Ascending aorta (tissue), 2 donors: ENCODE results near the gene PRKAG2. TPM values are rescaled to one million over a fixed set of nuclear protein-coding genes. Genes with fewer than 3 reads are reported as not detected.

ENCODE experiments used
- DNase-seq, 2 donors: peaks; one replicate each; pipeline ENCODE4 v3.0.0-alpha.2; 2019; ENCODE audit warnings: low spot score in 2 of 2
- H3K27ac ChIP-seq, 2 donors: fragments of 200-600 bp; sonication (generic); one replicate each; pipeline ENCODE4 v1.5.1; 2016 to 2017; ENCODE audit warnings: mild to moderate bottlenecking in 1 of 2
- H3K27me3 ChIP-seq: fragments of 200-600 bp; sonication (generic); one replicate; pipeline ENCODE4 v1.5.1; 2017
- H3K36me3 ChIP-seq, 2 donors: fragments of 200-600 bp; sonication (generic); one replicate each; pipeline ENCODE4 v1.5.1; 2016
- H3K4me1 ChIP-seq, 2 donors: fragments of 200-600 bp; sonication (generic); one replicate each; pipeline ENCODE4 v1.5.1; 2016 to 2017; ENCODE audit warnings: mild to moderate bottlenecking in 1 of 2
- H3K4me3 ChIP-seq, 2 donors: fragments of 200-600 bp; sonication (generic); one replicate each; pipeline ENCODE4 v1.5.1; 2016 to 2017; ENCODE audit warnings: mild to moderate bottlenecking in 1 of 2
- H3K9me3 ChIP-seq, 2 donors: fragments of 200-600 bp; sonication (generic); one replicate each; pipeline ENCODE4 v1.5.1; 2016
- intact Hi-C: fragments of 100-400 bp; cut with DNase I; formaldehyde crosslinking; loops from one replicate; pipeline ENCODE4 v1.15.1; 2023
- total RNA-seq: library from RNA; depleted of rRNA; stranded (reverse); fragments of >200 nt; gene quantifications from one replicate; pipeline ENCODE4 v1.1.0, GENCODE V29; 2016
- TF ChIP-seq, protein P1 (sequence below), 3 experiments: fragments of 200-600 bp in 2 of 3; fragments of 450-650 bp in 1 of 3; sonication (generic) in 2 of 3; IDR thresholded peaks; one replicate each; pipeline ENCODE4 v1.5.1; 2016 to 2019; ENCODE audit warnings: antibody characterized with exemption in 3 of 3, mild to moderate bottlenecking in 1 of 3, moderate library complexity in 1 of 3

The PRKAG2 gene
- total RNA-seq, 1 donor from 2014 or later = 26.7 TPM

DNA sequence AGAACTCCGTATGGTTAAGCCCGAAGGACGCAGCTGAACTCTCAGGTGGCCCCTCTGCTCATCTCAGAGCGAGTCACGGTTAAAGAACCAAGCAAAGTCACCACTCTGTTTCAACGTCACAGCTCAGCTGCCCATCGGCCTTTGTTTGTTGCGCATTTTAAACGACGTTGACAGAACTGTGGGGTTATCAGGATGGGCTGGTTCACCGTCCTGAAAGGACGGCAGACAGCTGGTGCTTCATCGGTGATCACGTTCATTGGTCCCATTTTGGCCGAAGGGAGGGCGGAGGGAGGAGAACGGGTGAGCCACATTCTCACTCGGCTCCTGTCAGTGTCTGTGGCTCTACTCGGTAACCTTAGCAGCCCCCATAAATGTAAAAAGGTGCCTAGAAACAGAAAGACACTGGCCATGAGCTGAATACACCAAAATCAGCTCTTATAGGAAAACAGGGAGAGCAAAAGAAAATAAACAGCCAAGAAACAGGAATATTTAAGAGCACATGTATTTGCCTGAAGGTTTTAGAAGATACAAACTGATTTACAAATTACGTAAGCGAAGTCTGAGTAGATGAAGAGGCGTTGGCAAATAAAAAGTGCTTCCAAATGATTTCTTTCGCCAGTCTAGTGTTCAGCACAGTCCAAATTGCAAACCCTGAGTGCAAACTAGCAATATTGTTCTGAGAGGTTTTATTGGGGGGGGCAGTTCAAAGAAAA, 8.4 kb downstream of the PRKAG2 start:
- no peak for DNase-seq
- TF ChIP-seq, protein P1, sequence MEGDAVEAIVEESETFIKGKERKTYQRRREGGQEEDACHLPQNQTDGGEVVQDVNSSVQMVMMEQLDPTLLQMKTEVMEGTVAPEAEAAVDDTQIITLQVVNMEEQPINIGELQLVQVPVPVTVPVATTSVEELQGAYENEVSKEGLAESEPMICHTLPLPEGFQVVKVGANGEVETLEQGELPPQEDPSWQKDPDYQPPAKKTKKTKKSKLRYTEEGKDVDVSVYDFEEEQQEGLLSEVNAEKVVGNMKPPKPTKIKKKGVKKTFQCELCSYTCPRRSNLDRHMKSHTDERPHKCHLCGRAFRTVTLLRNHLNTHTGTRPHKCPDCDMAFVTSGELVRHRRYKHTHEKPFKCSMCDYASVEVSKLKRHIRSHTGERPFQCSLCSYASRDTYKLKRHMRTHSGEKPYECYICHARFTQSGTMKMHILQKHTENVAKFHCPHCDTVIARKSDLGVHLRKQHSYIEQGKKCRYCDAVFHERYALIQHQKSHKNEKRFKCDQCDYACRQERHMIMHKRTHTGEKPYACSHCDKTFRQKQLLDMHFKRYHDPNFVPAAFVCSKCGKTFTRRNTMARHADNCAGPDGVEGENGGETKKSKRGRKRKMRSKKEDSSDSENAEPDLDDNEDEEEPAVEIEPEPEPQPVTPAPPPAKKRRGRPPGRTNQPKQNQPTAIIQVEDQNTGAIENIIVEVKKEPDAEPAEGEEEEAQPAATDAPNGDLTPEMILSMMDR (IDR thresholded peaks at IDR 0.05) = no peak
- H3K27ac ChIP-seq = peak overlapping the region; percentile 53 to 71

DNA sequence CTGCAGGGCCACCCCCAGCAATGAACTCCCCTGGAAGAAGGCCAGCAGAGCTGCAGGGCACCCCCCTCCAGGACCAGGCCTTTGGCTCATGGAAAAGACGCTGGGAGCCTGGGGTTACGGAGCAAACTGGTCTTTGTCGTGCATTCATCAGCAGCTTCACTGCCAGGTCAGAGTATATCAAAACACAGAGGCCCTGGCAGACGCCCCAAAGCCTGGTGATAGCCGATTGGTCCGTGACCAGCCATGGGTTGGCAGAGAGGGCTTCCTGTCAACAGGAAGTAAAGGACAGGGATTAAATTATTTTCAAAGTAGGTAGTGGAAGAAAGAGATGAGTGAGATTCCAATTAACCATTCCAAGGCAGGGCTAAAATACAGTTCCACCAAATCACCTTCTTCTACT, 9.0 kb downstream of the PRKAG2 start:
- H3K27ac ChIP-seq = peak overlapping the region; percentile 53 to 71
- no peaks in the 10 kb centered on the region for H3K36me3 ChIP-seq
- H3K4me1 ChIP-seq = peaks cover 7 to 9% of the 10 kb centered on the region in 2 donors
- DNase-seq = no peak
- H3K4me3 ChIP-seq = no peak overlapping the region
- intact Hi-C loops = no loop called here
- H3K27me3 ChIP-seq = no peaks in the 10 kb centered on the region
- TF ChIP-seq, protein P1 (IDR thresholded peaks at IDR 0.05) = no peak
- H3K9me3 ChIP-seq = no peaks in the 10 kb centered on the region

More for the DNA sequence above, 8.4 kb downstream of the PRKAG2 start:
- intact Hi-C loops = no loop called here
- peak overlapping the region in 1 of 2 donors; percentile 15 for H3K4me3 ChIP-seq
- no peaks in the 10 kb centered on the region for H3K36me3 ChIP-seq
- no peaks in the 10 kb centered on the region for H3K27me3 ChIP-seq
- peaks cover 7 to 10% of the 10 kb centered on the region in 2 donors for H3K4me1 ChIP-seq
- no peaks in the 10 kb centered on the region for H3K9me3 ChIP-seq

DNA sequence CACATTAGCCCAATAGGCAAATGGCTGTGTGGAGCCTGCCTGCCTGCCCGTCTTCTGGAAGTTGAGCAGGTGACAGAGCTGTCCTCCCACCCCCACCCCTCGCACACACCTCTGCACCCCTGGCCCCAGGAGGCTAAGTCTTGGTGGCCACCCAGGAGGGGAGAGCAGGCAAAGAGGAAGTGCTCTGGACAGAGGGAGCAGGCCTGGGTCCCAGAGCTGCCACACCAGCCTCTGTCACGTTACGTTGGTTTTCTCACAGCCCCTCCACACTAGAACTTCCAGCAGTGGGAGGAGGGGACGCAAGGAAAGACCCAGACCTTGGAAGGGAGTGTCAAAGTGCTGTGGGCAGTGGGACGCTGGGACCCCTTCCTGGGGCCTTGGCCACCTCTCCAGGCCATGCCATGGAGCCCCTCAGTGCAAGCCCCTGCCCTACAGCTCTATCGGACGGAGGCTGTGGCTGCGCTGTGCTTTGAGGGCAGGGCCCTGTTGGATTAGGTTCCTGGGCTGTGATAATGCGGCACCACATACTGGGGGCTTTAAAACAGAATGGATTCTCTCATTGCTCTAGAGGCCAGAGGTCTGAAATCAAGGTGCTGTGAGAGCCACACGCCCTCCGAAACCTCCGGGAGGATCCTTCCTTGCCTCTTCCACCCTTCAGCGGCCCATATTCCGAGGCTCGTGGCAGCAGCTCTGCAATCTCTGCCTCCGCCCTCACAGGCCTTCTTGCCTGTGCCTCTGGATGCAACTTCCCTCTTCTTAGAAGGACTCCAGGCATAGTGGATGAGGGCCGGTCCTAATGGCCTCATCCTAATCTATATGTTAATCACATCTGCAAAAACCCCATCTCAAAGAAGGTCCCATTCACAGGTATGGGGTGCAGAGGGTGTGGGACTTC, 9.9 kb downstream of the PRKAG2 start:
- DNase-seq = no peak
- TF ChIP-seq, protein P1 (IDR thresholded peaks at IDR 0.05) = no peak
- no peaks in the 10 kb centered on the region for H3K9me3 ChIP-seq
- no peak overlapping the region for H3K4me3 ChIP-seq
- H3K27me3 ChIP-seq = no peaks in the 10 kb centered on the region
- peak overlapping the region in 1 of 2 donors; percentile 71 for H3K27ac ChIP-seq
- H3K4me1 ChIP-seq = peaks cover 7 to 9% of the 10 kb centered on the region in 2 donors
- intact Hi-C loops = no loop called here
- no peaks in the 10 kb centered on the region for H3K36me3 ChIP-seq

DNA sequence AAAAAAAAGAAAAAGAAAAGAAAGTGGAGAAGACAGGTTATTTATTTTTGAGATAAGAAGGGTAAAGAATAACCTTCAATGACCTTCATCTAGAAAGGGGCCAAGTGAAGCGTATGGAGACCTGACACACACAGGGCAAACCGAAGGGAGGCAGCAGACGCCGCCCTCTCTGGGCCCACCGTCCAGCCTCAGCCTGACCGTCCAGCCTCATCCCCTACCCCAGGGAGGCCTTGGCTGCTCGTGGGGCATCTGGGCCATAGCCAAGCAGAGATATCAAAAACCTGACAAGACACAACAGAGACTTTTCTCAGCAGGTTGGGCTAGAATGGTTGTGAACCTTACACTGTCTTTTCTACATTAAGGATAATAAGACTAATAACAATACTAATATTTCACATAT, 10.9 kb downstream of the PRKAG2 start:
- TF ChIP-seq, protein P1 (IDR thresholded peaks at IDR 0.05) = no peak
- Histone ChIP-seq H3K9me3 (no peaks in the 10 kb centered on the region), H3K36me3 (no peaks in the 10 kb centered on the region), H3K4me1 (peaks cover 7 to 9% of the 10 kb centered on the region in 2 donors), H3K27me3 (no peaks in the 10 kb centered on the region), H3K4me3 (no peak overlapping the region), H3K27ac (no peak overlapping the region)
- no peak for DNase-seq
- intact Hi-C loops = no loop called here

DNA sequence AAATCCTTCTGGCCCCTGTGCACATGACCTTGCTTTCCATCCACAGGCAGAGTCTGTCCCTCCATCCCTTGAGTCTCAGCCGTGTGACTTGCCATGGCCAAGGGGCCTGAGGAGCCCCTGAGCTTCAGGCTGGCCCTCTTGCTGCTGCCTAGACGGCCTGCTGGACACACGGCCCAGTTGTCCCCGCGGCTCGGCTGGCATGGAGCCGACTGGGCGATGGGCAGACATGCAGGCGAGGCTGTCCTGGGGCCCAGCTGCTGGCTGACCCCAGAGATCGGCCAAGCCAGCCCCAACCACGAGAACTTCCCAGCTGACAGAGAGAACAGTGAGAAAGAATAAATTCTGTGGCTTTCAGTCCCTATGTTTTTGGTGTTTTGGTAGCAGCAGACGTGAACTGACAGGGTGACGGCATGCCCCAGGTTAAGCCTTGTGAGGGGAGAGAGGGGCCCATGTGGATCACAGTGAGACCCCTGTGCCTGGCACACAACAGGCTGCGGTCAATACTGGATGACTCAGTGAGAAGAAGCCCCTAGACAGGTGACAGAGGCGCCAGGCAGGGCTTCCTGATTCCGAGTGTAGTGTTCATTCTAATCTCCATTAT, 11.7 kb downstream of the PRKAG2 start:
- H3K9me3 ChIP-seq = no peaks in the 10 kb centered on the region
- TF ChIP-seq, protein P1 (IDR thresholded peaks at IDR 0.05) = no peak
- intact Hi-C loops = no loop called here
- DNase-seq = no peak
- no peak overlapping the region for H3K4me3 ChIP-seq
- H3K27me3 ChIP-seq = no peaks in the 10 kb centered on the region
- H3K4me1 ChIP-seq = peaks cover 7 to 9% of the 10 kb centered on the region in 2 donors
- H3K27ac ChIP-seq = no peak overlapping the region
- H3K36me3 ChIP-seq = no peaks in the 10 kb centered on the region
